Stomach (tissue), 9 donors: ENCODE data around the gene TMEM213. TPM values are rescaled to one million over a fixed set of nuclear protein-coding genes. Genes with fewer than 3 reads are reported as not detected.

ENCODE experiments used
- DNase-seq, 2 donors: peaks; one replicate each; pipeline versions ENCODE4 v3.0.0 to v3.0.0-alpha.2; 2013 to 2019
- H3K27ac ChIP-seq, 5 donors: fragments of 200-600 bp in 4 of 5; sonication (generic) in 4 of 5; one replicate each; pipeline ENCODE4 v1.5.1; 2013 to 2019; ENCODE audit warnings: mild to moderate bottlenecking in 1 of 5, moderate library complexity in 1 of 5
- H3K27me3 ChIP-seq, 3 donors: fragments of 200-600 bp; sonication (generic); one replicate each; pipeline ENCODE4 v1.5.1; 2017 to 2019; ENCODE audit warnings: mixed run types in 1 of 3
- H3K36me3 ChIP-seq, 4 donors: fragments of 200-600 bp; sonication (generic); 1 replicate in 3 of 4; 2 replicates in 1 of 4; pipeline ENCODE4 v1.5.1; 2016 to 2019
- H3K4me1 ChIP-seq, 4 donors: fragments of 200-600 bp; sonication (generic); one replicate each; pipeline ENCODE4 v1.5.1; 2016 to 2019
- H3K4me3 ChIP-seq, 4 donors: fragments of 200-600 bp; sonication (generic) in 3 of 4; one replicate each; pipeline ENCODE4 v1.5.1; 2016 to 2019; ENCODE audit warnings: mild to moderate bottlenecking in 1 of 4
- H3K9me3 ChIP-seq, 4 donors: fragments of 200-600 bp; sonication (generic); one replicate each; pipeline ENCODE4 v1.5.1; 2016 to 2019
- CTCF ChIP-seq, 7 experiments: fragments of 450-650 bp in 4 of 7; fragments of 200-600 bp in 3 of 7; sonication (generic) in 3 of 7; IDR thresholded peaks; one replicate each; pipeline ENCODE4 v1.5.1; 2016 to 2019; ENCODE audit warnings: antibody characterized with exemption in 7 of 7, control low read depth in 2 of 7, mild to moderate bottlenecking in 1 of 7
- EP300 ChIP-seq: sonication (generic); formaldehyde crosslinking; IDR thresholded peaks from one replicate; pipeline ENCODE4 v1.6.1; 2017; ENCODE audit warnings: antibody characterized with exemption
- POLR2A ChIP-seq, 4 donors: fragments of 450-650 bp; IDR thresholded peaks; one replicate each; pipeline ENCODE4 v1.6.1; 2016; ENCODE audit warnings: antibody characterized with exemption in 4 of 4, control low read depth in 2 of 4, mild to moderate bottlenecking in 1 of 4, moderate library complexity in 1 of 4
- POLR2AphosphoS5 ChIP-seq, 3 donors: sonication (generic); formaldehyde crosslinking; IDR thresholded peaks; one replicate each; pipeline ENCODE4 v1.6.1; 2016; ENCODE audit warnings: antibody characterized with exemption in 3 of 3
- WGBS, 5 donors: extraction: QIAGEN DNeasy Blood & Tissue Kit in 3 of 5; methylation state at CpG; one replicate each; pipeline versions ENCODE4 v1.1.5 to v1.1.7; 2013 to 2018; 5-methylcytosine and 5-hydroxymethylcytosine counted together
- intact Hi-C: fragments of 100-400 bp; cut with DNase I; formaldehyde crosslinking; loops from one replicate; pipeline ENCODE4 v1.15.1; 2023; ENCODE audit warnings: low total_unique reads
- polyA plus RNA-seq, 3 donors: library from polyadenylated mRNA; stranded (reverse); fragments of 200-250 nt; gene quantifications; one replicate each; pipeline ENCODE4 v1.2.3, GENCODE V29; 2013
- total RNA-seq, 5 donors: library from RNA; depleted of rRNA; stranded (reverse); fragments of >200 nt; gene quantifications; one replicate each; pipeline versions ENCODE4 v1.1.0 to v1.2.3, GENCODE V29; 2014 to 2016
- donor health status: healthy with polysubstance abuse.
- donor health status: Bipolar disorder and iron deficiency.
- donor health status: healthy.

Gene TMEM213
- total and polyA plus RNA-seq, 8 donors, result 0.08 TPM; not detected in 7

- H3K9me3 ChIP-seq, result no peaks in the 10 kb centered on the region
- H3K4me1 ChIP-seq, result no peaks in the 10 kb centered on the region
- no peaks in the 10 kb centered on the region for H3K27me3 ChIP-seq
- 94 to 97% (median 96%) methylated on average over 7 of the region's 7 CpGs for WGBS, 5 donors
- intact Hi-C loops, result no loop called here
- peaks cover 0 to 26% (median 12%) of the 10 kb centered on the region in 4 donors for H3K36me3 ChIP-seq
- no peak overlapping the region for H3K27ac ChIP-seq
- TF ChIP-seq CTCF (IDR thresholded peaks at IDR 0.05) (no peak), POLR2A (IDR thresholded peaks at IDR 0.05) (no peak), EP300 (no peak), POLR2AphosphoS5 (IDR thresholded peaks at IDR 0.05) (no peak)
- no peak for DNase-seq
- H3K4me3 ChIP-seq, result no peak overlapping the region
These were observed 80.3 kb downstream of the TMEM213 start for GRCh38 chr7:138878051-138878450.

- H3K9me3 ChIP-seq, result no peaks in the 10 kb centered on the region
- TF ChIP-seq EP300 (no peak), CTCF (IDR thresholded peaks at IDR 0.05) (no peak), POLR2A (IDR thresholded peaks at IDR 0.05) (no peak), POLR2AphosphoS5 (IDR thresholded peaks at IDR 0.05) (no peak)
- H3K27ac ChIP-seq, result no peak overlapping the region
- H3K27me3 ChIP-seq, result no peaks in the 10 kb centered on the region
- intact Hi-C loops, result no loop called here
- no peak for DNase-seq
- peaks cover 0 to 26% (median 12%) of the 10 kb centered on the region in 4 donors for H3K36me3 ChIP-seq
- H3K4me1 ChIP-seq, result no peaks in the 10 kb centered on the region
- no peak overlapping the region for H3K4me3 ChIP-seq
These were observed 81.1 kb downstream of the TMEM213 start for GRCh38 chr7:138878856-138879255.

- Histone ChIP-seq H3K27ac (no peak overlapping the region), H3K4me1 (no peaks in the 10 kb centered on the region), H3K36me3 (peaks cover 0 to 26% (median 12%) of the 10 kb centered on the region in 4 donors), H3K4me3 (no peak overlapping the region), H3K27me3 (no peaks in the 10 kb centered on the region), H3K9me3 (no peaks in the 10 kb centered on the region)
- no peak for DNase-seq
- intact Hi-C loops, result no loop called here
- no peak for TF ChIP-seq POLR2AphosphoS5 (IDR thresholded peaks at IDR 0.05)
- no peak for TF ChIP-seq CTCF (IDR thresholded peaks at IDR 0.05)
- TF ChIP-seq POLR2A (IDR thresholded peaks at IDR 0.05), result no peak
- no peak for TF ChIP-seq EP300
- 89 to 94% (median 90%) methylated on average over 10 of the region's 10 CpGs for whole genome bisulfite sequencing, 5 donors
These were observed 81.6 kb downstream of the TMEM213 start for GRCh38 chr7:138879356-138879755.

GRCh38 chr7:138880881-138881578 lies 83.2 kb downstream of the TMEM213 start:
- TF ChIP-seq POLR2AphosphoS5 (IDR thresholded peaks at IDR 0.05), result no peak
- TF ChIP-seq EP300, result no peak
- TF ChIP-seq CTCF (IDR thresholded peaks at IDR 0.05), result no peak
- no peak for TF ChIP-seq POLR2A (IDR thresholded peaks at IDR 0.05)
- DNase-seq, result peak in 1 of 2 donors; percentile 40
- intact Hi-C loops, result loop anchor here (10.0 kb wide), 1 partner anchor 104 kb away; the partner anchor contains the start of gene KIAA1549
- no peaks in the 10 kb centered on the region for H3K27me3 ChIP-seq
- no peak overlapping the region for H3K4me3 ChIP-seq
- H3K27ac ChIP-seq, result no peak overlapping the region
- H3K9me3 ChIP-seq, result no peaks in the 10 kb centered on the region
- peaks cover 0 to 26% (median 12%) of the 10 kb centered on the region in 4 donors for H3K36me3 ChIP-seq
- WGBS, 5 donors, result 59 to 78% (median 65%) methylated on average over 9 to 13 of the region's 13 CpGs
- no peaks in the 10 kb centered on the region for H3K4me1 ChIP-seq
